Fibroblast of skin of left quadriceps (primary cell): Measurements from ENCODE around the gene EXOSC5.

Experiments
- DNase-seq, 2 experiments: peaks; one replicate each; pipeline ENCODE4 v3.0.0-alpha.2; 2013; ENCODE audit warnings: low read depth in 2 of 2

EXOSC5 gene

GRCh38 chr19:41341669-41342490 lies 55.3 kb downstream of the EXOSC5 start:
- DNase-seq, result no peak

- DNase-seq, result peak in 1 of 2 experiments; percentile 57
Observed at GRCh38 chr19:41339936-41340335, 57.2 kb downstream of the EXOSC5 start.
